ENCODE results near the gene PICK1.

The PICK1 gene

DNA sequence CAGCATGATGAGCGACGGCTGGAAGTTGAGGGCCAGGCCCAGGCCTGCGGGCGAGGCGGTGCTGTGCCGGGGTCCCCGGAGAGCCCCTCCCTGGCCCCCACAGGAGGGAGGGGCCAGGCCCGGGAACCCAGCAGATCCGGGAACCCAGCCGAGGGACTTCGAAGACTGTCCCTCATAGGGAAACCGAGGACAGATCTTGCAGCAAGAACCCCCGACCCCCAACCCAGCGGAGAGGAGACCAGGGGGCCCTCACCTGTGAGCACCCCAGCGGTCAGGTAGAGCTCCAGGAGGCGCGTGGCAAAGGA is 24.4 kb downstream of the PICK1 start:
- POLR2A ChIA-PET: no interaction called here
- CTCF ChIA-PET: interaction anchor here (0.9 to 1.4 kb wide), 3 partner anchors 10 to 271 kb away, joined by 3 read pairs; no protein-coding TSS in a partner anchor

DNA sequence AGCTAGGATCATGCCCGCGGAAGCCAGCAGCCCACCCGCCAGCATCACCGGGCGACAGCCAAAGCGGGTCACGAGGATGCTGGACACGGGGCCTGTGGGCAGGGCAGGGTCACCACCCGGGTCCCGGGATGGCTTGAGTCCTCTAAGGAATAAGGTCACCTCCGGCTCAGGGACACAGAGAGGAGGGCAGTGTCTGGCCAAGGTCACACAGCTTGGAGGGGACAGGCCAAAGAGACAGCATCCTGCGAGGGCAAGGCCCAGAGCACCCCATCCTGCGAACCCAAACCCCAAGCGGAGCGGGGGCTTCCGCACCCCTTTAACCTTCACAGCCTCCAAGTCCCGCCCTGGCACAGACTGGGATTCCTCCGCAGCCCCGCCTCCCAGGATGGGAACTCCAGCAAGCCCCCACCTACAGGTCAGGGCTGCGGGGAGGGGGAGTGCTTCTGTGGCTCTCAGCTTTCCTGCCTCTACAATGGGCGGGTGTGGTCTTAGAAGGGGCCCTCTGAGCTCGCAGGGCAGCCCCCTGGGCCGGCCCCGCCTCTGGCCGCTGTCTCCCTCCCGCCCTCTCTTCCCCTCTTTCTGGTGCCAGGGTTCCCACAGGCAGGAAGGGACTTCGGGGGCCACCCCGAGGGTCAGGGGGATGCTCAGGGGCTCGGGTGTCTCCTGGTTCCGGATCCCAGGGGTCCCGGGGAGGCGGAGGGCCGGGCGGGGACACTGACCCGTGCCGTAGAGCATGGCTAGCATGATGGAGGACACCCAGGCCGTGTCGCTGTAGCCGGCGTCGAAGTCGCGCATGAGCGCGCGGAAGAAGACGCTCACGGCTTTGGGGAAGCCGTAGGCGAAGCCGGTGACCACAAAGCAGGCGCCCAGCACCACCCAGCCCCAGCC is 25.0 kb downstream of the PICK1 start:
- POLR2A ChIA-PET: no interaction called here
- CTCF ChIA-PET: interaction anchor here (0.9 to 1.4 kb wide), 3 partner anchors 10 to 271 kb away, joined by 3 read pairs; no protein-coding TSS in a partner anchor
- no peak overlapping the region; the same call in 1 of the 2 replicates for H3K4me3 ChIP-seq (ENCODE audit: low read depth, low read length)
- no peak for DNase-seq (ENCODE audit: low read depth, low spot score)
- TF ChIP-seq, protein P1, sequence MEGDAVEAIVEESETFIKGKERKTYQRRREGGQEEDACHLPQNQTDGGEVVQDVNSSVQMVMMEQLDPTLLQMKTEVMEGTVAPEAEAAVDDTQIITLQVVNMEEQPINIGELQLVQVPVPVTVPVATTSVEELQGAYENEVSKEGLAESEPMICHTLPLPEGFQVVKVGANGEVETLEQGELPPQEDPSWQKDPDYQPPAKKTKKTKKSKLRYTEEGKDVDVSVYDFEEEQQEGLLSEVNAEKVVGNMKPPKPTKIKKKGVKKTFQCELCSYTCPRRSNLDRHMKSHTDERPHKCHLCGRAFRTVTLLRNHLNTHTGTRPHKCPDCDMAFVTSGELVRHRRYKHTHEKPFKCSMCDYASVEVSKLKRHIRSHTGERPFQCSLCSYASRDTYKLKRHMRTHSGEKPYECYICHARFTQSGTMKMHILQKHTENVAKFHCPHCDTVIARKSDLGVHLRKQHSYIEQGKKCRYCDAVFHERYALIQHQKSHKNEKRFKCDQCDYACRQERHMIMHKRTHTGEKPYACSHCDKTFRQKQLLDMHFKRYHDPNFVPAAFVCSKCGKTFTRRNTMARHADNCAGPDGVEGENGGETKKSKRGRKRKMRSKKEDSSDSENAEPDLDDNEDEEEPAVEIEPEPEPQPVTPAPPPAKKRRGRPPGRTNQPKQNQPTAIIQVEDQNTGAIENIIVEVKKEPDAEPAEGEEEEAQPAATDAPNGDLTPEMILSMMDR (IDR thresholded peaks at IDR 0.05; ENCODE audit: insufficient read depth, low read length, missing control alignments): no peak

More for the DNA sequence above, 24.4 kb downstream of the PICK1 start:
- TF ChIP-seq, protein P1 (IDR thresholded peaks at IDR 0.05; ENCODE audit: insufficient read depth, low read length, missing control alignments): no peak
- no peak for DNase-seq (ENCODE audit: low read depth, low spot score)
- H3K4me3 ChIP-seq (ENCODE audit: low read depth, low read length): peak overlapping the region; percentile 48; the same call in 1 of the 2 replicates

DNA sequence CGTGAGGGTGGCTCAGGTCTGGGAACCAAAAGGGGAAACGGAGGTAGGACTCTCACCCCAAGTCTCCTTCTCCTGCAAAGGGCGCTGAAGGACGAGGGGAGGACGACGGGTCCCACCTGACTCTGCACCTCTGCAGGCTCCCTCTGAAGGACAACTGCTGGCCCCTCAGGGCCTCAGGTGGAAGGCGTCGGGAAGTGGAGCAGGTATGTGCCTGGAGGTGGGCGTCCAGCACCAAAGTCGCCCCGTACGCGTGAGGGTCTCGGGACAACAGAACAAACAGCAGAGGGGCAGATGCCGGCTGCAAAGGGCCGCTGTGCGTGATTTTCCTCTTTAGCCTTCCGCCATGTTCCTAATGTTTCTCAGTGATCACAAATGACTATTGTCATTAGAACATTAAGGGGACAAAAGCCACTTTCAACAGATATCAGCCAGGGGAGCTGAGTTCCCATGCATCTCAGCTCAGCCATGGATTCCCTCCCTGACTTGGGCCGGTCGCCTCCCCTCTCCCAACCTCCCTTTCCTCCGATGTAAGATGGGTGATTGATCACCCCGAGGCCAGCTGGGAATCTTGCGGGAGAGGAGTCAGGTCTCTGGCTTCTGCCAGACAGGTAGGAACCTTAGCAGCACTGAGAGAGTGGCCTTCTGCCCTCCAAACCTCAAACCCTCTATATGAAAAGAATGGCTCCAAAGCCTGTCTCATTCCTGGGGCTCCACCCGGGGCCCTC is 25.9 kb downstream of the PICK1 start:
- CTCF ChIA-PET: no interaction called here

DNA sequence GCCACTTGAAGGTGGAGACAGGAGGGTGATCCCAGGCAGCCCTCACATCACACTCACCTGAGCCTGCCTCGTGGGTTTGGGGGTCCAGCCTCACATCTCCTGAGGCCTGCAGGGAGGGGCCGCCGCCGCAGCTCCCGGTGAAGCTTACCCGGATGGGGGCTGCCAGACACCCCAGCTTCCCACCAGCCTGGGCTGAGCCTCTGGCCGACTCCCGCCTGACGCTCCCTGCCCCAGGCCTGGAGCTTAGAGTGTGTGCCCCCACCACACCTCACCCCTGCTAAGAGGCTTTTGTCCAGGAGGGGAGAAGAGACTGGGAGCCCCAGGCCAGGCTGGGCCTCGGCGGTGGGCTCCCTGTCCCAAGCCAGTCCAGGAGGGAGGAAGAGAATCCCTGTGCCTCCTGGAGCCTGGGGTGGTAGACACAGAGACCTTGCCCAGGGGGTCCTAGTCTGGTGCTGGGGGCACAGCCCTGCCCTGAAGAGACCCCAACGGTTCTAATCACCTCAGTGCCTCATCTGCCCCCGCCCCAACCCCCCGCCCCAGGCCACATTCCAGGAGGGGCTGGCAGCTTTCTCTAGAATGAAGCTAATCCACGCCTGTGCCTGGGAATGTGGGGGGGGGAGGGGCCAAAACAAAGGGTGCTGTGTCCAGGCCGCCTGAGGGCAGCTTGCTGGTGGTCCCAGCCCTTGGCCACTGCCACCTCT is 26.9 kb downstream of the PICK1 start, which contains the start of gene SLC16A8:
Gene SLC16A8 (minus strand): TSS at position 254 of the 701 bp plus-strand sequence. CDS start 1,311 bp downstream, outside the sequence.
- H3K4me3 ChIP-seq (ENCODE audit: low read depth, low read length): no peak within 1 kb of the TSS
- TF ChIP-seq, protein P1 (IDR thresholded peaks at IDR 0.05; ENCODE audit: insufficient read depth, low read length, missing control alignments): no peak
- ChIA-PET CTCF (no interaction called here), POLR2A (no interaction called here)
- DNase-seq (ENCODE audit: low read depth, low spot score): no peak

More for the DNA sequence above, 25.9 kb downstream of the PICK1 start:
- TF ChIP-seq, protein P1 (IDR thresholded peaks at IDR 0.05; ENCODE audit: insufficient read depth, low read length, missing control alignments): no peak
- no peak for DNase-seq (ENCODE audit: low read depth, low spot score)
- POLR2A ChIA-PET: no interaction called here
- no peak overlapping the region for H3K4me3 ChIP-seq (ENCODE audit: low read depth, low read length)

DNA sequence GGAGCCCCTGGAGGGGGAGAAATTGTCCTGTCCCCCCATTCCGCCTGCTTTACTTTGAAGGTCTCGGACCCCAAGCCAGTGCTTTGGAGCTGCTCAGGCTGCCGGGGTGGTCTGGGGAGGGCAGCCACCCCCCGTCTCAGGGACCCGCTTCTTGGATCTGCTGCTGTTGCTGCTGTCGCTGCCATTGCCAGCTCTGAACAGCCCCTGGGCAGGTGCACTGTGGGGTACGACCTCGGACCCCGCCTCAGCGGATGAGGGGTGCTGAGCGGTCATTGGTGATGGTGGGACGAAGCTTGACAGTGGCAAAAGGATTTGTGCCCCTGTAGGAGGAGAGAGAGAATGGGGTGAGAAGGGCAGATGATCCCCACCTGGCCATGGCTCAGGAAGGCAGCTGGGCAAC is 27.9 kb downstream of the PICK1 start:
- ChIA-PET POLR2A (no interaction called here), CTCF (interaction anchor here (1.0 kb wide), 2 partner anchors 15 to 30 kb away, joined by 3 read pairs; no protein-coding TSS in a partner anchor)
- no peak for DNase-seq (ENCODE audit: low read depth, low spot score)
- TF ChIP-seq, protein P1 (IDR thresholded peaks at IDR 0.05; ENCODE audit: insufficient read depth, low read length, missing control alignments): no peak
- no peak overlapping the region for H3K4me3 ChIP-seq (ENCODE audit: low read depth, low read length)
